H1 (cell line): ENCODE data around the gene MYO3A. TPM values are rescaled to one million over a fixed set of nuclear protein-coding genes. Genes with fewer than 3 reads are reported as not detected.

Experiments
- CREB1 ChIP-seq: IDR thresholded peaks from 2 replicates; pipeline ENCODE4 v1.6.1; 2012; ENCODE audit warnings: inconsistent platforms
- E2F6 ChIP-seq: IDR thresholded peaks from 2 replicates; pipeline ENCODE4 v1.6.1; 2012; ENCODE audit warnings: inconsistent platforms
- SIN3A ChIP-seq, 2 experiments: IDR thresholded peaks in 1 of 2; conservative IDR thresholded peaks in 1 of 2; 2 replicates each; pipeline ENCODE4 v1.6.1; 2011 to 2012; ENCODE audit warnings: low read length in 2 of 2, improper control_type of control experiment in 1 of 2, low read depth in 1 of 2, mild to moderate bottlenecking in 1 of 2
- SRF ChIP-seq: IDR thresholded peaks from 2 replicates; pipeline ENCODE4 v1.6.1; 2011; ENCODE audit warnings: mild to moderate bottlenecking, low read depth, low read length, moderate library complexity
- ZNF274 ChIP-seq: IDR thresholded peaks from 2 replicates; pipeline ENCODE4 v1.7.0; 2012; ENCODE audit warnings: low read length, borderline replicate concordance; ENCODE audit errors: extremely low read depth
- polyA plus RNA-seq, 7 experiments: library from polyadenylated mRNA; depleted of rRNA in 3 of 7; stranded (reverse) in 5 of 7; unstranded in 2 of 7; fragments of >200 nt in 5 of 7; fragments of 200-250 nt in 2 of 7; gene quantifications; 1 replicate in 5 of 7; 2 replicates in 1 of 7; 4 replicates in 1 of 7; pipeline versions ENCODE4 v1.2.1 to v1.2.3, GENCODE V29; 2011 to 2013; ENCODE audit warnings: missing spikeins in 2 of 7, mixed read lengths in 2 of 7
- total RNA-seq: library from RNA; stranded (reverse); fragmentation: NEBNext Ultra II Directional; extraction: Animal tissue kit (Norgen Biotek cat#: 25700); gene quantifications from 2 replicates; pipeline ENCODE4 v1.2.1, GENCODE V29; 2021
- TF ChIP-seq, protein P1 (sequence below): fragments of 300-600 bp; sonication (generic); IDR thresholded peaks from 2 replicates; pipeline ENCODE4 v1.7.1; 2012; ENCODE audit warnings: low read length, moderate library complexity, mild to moderate bottlenecking, inconsistent platforms; ENCODE audit not compliant: insufficient replicate concordance
- TF ChIP-seq, protein P2 (sequence below): IDR thresholded peaks from 2 replicates; pipeline ENCODE4 v1.6.1; 2011; ENCODE audit warnings: low read depth, mild to moderate bottlenecking, low read length; ENCODE audit not compliant: insufficient read depth

Gene MYO3A
- total and polyA plus RNA-seq, 2 of the 8 experiments (the other 6 are each of a cell fraction or from before 2014, with no cell fraction given), result 3.9 to 5.3 TPM

- TF ChIP-seq SRF (no peak), SIN3A (conservative IDR thresholded peaks at IDR 0.05 in 1 of 2, IDR thresholded peaks at IDR 0.05 in 1 of 2; ENCODE audit: low read depth in 1 of 2, low read length in 2 of 2) (no peak), CREB1 (no peak), ZNF274 (no peak), E2F6 (no peak)
- TF ChIP-seq, protein P1, sequence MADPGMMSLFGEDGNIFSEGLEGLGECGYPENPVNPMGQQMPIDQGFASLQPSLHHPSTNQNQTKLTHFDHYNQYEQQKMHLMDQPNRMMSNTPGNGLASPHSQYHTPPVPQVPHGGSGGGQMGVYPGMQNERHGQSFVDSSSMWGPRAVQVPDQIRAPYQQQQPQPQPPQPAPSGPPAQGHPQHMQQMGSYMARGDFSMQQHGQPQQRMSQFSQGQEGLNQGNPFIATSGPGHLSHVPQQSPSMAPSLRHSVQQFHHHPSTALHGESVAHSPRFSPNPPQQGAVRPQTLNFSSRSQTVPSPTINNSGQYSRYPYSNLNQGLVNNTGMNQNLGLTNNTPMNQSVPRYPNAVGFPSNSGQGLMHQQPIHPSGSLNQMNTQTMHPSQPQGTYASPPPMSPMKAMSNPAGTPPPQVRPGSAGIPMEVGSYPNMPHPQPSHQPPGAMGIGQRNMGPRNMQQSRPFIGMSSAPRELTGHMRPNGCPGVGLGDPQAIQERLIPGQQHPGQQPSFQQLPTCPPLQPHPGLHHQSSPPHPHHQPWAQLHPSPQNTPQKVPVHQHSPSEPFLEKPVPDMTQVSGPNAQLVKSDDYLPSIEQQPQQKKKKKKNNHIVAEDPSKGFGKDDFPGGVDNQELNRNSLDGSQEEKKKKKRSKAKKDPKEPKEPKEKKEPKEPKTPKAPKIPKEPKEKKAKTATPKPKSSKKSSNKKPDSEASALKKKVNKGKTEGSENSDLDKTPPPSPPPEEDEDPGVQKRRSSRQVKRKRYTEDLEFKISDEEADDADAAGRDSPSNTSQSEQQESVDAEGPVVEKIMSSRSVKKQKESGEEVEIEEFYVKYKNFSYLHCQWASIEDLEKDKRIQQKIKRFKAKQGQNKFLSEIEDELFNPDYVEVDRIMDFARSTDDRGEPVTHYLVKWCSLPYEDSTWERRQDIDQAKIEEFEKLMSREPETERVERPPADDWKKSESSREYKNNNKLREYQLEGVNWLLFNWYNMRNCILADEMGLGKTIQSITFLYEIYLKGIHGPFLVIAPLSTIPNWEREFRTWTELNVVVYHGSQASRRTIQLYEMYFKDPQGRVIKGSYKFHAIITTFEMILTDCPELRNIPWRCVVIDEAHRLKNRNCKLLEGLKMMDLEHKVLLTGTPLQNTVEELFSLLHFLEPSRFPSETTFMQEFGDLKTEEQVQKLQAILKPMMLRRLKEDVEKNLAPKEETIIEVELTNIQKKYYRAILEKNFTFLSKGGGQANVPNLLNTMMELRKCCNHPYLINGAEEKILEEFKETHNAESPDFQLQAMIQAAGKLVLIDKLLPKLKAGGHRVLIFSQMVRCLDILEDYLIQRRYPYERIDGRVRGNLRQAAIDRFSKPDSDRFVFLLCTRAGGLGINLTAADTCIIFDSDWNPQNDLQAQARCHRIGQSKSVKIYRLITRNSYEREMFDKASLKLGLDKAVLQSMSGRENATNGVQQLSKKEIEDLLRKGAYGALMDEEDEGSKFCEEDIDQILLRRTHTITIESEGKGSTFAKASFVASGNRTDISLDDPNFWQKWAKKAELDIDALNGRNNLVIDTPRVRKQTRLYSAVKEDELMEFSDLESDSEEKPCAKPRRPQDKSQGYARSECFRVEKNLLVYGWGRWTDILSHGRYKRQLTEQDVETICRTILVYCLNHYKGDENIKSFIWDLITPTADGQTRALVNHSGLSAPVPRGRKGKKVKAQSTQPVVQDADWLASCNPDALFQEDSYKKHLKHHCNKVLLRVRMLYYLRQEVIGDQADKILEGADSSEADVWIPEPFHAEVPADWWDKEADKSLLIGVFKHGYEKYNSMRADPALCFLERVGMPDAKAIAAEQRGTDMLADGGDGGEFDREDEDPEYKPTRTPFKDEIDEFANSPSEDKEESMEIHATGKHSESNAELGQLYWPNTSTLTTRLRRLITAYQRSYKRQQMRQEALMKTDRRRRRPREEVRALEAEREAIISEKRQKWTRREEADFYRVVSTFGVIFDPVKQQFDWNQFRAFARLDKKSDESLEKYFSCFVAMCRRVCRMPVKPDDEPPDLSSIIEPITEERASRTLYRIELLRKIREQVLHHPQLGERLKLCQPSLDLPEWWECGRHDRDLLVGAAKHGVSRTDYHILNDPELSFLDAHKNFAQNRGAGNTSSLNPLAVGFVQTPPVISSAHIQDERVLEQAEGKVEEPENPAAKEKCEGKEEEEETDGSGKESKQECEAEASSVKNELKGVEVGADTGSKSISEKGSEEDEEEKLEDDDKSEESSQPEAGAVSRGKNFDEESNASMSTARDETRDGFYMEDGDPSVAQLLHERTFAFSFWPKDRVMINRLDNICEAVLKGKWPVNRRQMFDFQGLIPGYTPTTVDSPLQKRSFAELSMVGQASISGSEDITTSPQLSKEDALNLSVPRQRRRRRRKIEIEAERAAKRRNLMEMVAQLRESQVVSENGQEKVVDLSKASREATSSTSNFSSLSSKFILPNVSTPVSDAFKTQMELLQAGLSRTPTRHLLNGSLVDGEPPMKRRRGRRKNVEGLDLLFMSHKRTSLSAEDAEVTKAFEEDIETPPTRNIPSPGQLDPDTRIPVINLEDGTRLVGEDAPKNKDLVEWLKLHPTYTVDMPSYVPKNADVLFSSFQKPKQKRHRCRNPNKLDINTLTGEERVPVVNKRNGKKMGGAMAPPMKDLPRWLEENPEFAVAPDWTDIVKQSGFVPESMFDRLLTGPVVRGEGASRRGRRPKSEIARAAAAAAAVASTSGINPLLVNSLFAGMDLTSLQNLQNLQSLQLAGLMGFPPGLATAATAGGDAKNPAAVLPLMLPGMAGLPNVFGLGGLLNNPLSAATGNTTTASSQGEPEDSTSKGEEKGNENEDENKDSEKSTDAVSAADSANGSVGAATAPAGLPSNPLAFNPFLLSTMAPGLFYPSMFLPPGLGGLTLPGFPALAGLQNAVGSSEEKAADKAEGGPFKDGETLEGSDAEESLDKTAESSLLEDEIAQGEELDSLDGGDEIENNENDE, result no peak
- TF ChIP-seq, protein P2, sequence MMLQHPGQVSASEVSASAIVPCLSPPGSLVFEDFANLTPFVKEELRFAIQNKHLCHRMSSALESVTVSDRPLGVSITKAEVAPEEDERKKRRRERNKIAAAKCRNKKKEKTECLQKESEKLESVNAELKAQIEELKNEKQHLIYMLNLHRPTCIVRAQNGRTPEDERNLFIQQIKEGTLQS, result no peak
Measured at GRCh38 chr10:26067680-26068079, 133.7 kb downstream of the MYO3A start (continued).
